GM19239 (cell line): Measurements from ENCODE around the gene FRZB.
"Not testable (repeated sequence)": the region's sequence is repeated elsewhere in the genome, so short reads cannot be mapped to it uniquely, and the experiment has no call there.

Experiments used
- DNase-seq: peaks from one replicate; pipeline ENCODE4 v3.0.0; 2011; ENCODE audit warnings: low spot score; ENCODE audit not compliant: insufficient read length
- FAIRE-seq: peaks from 2 replicates; lab custom pipeline; 2011; peaks lifted over from hg19 to GRCh38; lab: Jason Lieb, UNC

FRZB gene, protein sequence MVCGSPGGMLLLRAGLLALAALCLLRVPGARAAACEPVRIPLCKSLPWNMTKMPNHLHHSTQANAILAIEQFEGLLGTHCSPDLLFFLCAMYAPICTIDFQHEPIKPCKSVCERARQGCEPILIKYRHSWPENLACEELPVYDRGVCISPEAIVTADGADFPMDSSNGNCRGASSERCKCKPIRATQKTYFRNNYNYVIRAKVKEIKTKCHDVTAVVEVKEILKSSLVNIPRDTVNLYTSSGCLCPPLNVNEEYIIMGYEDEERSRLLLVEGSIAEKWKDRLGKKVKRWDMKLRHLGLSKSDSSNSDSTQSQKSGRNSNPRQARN

DNA sequence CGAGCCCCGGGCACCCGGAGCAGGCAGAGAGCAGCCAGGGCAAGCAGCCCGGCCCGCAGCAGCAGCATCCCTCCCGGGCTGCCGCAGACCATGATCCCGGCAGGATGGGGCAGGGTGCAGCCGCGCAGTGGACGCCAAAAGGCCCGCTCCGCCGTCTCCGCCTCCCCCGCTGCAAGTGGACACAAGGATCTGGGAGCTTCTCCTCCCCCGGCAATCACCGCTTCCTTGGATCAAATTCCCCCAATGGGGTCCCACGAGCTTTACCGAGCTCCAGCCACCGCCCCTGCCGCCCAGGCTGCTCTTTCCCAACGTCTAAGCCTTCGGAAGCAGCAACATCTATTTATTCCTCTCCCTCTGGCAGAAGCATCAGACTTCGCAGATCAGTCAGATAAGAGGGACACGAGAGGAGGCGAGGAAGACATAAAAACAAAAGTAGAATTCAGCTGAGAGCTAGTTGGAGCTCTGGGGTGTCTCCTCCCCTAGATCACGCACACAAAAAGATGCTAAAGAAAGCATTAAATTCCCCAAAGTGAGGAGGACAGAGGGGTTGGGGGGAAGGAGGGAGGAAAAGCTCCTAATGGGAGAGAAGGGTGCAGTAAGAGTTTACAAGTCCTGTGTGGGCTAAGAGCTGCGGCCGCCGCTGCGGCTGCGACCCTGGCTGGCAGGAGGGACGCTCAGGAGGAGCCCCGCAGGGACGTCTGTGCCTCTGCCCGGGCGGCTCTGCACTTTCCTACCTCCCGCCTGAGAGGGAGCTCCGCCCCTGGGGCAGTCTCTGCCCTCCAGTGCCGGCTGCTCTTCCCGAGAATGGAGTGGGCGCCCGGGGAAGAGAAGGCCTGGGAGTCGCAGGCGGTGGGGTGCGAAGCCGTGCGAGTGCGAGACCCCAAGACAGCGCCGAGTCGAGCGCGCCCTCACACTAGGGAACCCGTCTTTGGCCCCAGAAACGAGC is at the start of gene FRZB:
FRZB (minus strand) TSS at position 177 of the 946 bp plus-strand sequence; CDS start at position 92, 85 bp downstream.
- FAIRE-seq (no peak), DNase-seq (no peak)

- FAIRE-seq (no peak), DNase-seq (no peak)
Measured at GRCh38 chr2:182915369-182916326, 49.2 kb upstream of the FRZB start.

DNA sequence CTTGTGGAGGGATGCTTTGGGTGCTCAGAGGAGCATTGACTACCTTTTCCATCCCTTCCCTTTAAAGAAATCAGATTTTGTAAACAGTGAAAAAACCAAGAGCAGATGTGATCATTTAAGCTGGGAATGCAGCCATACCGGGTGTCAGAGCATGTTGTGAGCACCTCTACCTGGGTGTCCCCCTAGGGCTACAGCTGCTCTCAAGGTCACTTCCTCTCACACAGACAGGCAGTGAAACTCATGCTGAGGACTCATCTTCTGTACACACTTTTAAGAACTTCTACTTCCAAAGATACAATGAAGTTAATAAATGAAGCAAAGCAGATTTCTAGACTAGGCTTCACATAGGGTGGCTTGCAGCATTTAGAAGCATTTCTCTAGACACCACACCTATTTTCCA is 48.4 kb upstream of the FRZB start:
- no peak for FAIRE-seq
- DNase-seq = no peak

- FAIRE-seq (no peak), DNase-seq (no peak)
Measured at GRCh38 chr2:182913064-182913463, 46.6 kb upstream of the FRZB start.

DNA sequence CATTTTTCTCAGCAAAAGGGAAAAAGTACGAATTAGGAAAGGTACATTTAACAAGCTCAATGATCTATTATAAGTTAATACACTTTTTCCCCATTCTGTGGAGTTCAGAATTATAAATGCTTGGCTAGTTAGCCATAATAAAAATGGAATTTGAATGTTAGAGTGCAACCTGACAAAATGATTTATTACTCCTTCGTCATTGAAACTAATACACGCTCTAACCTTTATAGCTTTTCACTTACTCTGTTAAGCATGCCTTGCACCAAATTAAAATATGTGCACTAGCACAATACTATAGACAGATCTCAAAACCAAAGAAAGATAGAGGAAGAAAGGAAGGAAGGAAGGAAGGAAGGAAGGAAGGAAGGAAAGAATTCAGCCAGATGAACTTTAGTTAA is 46.1 kb upstream of the FRZB start:
- no peak for FAIRE-seq
- DNase-seq = no peak

DNA sequence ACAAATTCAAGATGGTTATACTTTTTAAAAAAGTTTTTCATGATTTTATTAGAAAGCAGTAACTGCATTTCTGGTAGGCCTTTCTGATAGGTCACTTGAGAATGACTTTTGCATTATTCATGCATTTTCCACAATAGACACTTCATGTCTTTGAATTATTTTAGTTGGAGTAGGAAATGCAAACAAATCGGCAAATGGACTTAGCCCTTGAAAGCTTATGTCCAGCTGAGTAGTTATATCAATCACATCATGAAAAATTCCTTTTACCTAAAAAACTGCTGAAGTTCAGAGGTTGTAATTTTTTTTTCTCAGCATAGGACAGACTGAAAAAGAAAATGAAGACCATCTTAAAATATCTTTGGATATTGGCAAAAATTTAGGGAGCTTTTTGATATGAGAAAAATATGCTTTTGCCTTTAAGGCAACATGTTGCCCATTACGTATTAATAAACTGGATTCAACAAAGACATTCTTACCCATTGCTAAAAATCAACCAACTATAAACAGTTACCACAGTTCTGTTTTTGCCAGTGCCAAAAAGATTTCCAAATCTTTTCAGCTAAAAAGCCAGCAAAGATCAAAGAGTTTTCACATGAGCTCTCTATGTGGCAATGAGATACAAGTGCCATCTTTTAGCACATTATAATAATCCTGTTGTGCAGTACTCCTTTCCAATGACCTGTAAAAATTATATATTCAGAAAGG is 45.5 kb upstream of the FRZB start:
- no peak for DNase-seq
- no peak for FAIRE-seq

- DNase-seq (no peak), FAIRE-seq (no peak)
Measured at GRCh38 chr2:182910965-182911364, 44.5 kb upstream of the FRZB start.

DNA sequence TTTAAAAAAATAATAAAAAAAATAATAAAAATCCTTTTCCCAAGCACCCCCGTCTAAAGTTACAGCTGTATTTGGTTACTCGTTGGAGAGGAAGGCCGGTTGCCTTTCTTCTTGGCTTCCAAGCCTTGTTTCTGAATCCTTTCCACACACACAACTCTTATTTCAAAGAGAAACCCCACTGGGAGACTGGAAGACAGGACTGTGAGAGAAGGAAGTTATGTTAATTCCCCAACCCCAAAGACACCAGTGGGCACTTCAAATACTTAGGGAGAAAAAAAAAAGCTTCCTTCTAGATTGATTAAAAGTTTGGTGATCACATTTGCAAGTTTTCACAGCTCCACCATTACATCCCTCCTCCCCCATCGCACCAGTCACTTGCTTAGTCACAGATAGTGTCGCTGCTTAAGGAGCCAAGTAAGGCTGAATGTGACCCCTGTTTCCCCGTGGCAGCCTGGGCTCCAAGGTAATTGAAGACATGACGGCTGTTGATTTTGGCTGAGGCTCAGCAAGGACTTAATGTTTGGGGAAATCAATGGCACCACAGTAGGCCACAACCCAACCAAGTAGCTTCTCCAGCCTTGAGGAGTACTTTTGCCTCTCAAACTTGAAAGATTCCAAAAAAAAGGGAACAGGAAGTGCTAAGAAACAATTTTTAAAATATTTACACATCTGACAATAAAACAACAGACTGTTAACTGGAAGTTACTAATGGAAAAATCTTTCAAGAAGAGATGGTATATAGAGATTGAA is 40.8 kb upstream of the FRZB start:
- FAIRE-seq (no peak), DNase-seq (no peak)

GRCh38 chr2:182906454-182906853 is 40.0 kb upstream of the FRZB start:
- DNase-seq = no peak
- peak; percentile 21 for FAIRE-seq

GRCh38 chr2:182904844-182905243 is 38.4 kb upstream of the FRZB start:
- DNase-seq (no peak), FAIRE-seq (no peak)

DNA sequence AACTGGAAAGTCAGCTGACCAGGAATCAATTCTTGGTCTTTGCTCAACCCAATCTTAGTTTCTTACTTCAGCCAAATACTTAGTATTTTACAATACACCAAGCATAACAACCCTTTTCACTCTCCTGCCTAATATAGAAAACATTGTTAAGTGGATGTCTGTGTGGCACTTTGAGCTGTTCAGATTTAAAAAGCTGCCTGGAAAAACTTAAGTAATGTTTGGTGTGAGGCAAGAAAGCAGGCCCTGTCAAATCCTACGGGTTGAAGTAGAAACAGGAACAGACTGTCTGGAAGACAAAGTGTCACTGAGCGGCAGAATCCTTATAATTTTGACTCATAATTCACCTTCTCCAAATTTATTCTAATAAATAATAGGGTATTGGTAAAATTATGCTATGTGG is 37.1 kb upstream of the FRZB start:
- FAIRE-seq (no peak), DNase-seq (no peak)

DNA sequence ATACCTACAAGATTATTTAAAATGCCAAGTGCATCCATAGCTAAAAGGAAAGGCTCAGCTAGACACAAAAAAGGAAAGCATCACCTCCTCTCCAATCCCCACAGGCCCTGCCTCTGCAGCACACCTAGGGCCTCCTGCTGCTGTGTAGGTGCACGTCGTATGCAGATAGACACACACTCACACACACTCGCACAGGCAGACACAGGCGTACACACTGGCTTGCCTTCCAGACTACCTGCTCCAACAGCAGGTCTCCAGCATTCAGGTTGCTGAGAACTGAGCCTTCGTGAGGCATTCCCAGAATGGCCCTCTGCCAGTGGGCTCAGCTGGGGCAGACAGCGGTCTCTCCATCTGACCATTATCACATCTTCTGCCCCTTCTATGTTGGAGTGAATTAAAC is 35.3 kb upstream of the FRZB start:
- no peak for DNase-seq
- FAIRE-seq = no peak

GRCh38 chr2:182898718-182899117 is 32.3 kb upstream of the FRZB start:
- no peak for FAIRE-seq
- DNase-seq = no peak

DNA sequence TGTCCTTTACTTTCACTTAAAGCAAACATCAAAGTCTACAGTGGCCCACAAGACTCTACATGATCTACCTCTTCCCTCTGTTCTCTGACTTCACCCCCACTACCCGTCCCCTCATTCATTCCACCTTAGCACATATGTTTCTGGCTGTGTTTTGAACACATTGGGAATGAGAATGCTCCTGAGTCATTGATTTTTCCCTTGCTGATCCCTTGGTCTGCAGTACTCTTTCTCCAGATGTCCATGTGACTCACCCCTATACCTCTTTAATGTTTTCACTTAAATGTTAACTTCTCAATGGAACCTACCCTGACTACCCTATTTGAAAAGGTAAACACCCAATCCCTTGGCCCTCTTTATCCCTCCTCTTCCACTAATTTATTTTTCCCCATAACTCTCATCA is 30.7 kb upstream of the FRZB start:
- FAIRE-seq (no peak), DNase-seq (no peak)

DNA sequence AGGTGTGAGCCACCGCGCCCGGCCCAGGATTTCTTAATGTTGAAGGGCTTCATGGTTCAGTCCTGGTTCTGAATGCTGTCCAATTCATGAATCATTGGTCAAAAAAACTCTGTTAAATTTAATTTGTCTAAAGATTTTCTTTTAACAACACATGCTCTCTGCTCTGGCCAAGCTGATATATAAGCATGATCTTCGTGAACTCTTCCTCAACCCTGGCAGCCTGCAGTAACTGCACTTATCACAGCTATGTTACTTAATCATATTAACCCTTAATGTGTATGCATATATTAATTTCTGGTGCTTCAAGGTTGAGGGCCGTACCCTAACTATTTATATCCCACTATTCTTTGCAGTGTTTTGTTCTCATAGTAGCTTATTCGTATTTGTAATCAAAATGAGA is 29.4 kb upstream of the FRZB start:
- DNase-seq (no peak), FAIRE-seq (no peak)

DNA sequence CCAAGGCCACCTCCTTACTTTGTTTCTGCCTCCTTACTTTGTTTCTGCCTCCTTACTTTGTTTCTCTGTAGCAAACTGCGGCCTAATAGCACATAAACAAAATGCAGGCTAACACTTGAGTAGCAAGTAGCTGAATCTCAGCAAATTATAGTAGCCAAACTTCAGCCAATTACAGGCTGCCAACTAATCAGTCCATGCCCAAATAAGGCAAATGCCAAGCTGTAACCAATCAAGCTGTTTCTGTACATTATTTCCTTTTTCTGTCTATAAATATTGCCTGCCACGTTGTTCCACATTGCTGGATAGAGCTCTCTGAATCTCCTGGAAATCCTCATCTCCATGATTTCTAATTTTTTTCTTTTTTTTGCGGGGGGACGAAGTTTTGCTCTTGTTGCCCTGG is 28.7 kb upstream of the FRZB start:
- no peak for FAIRE-seq
- no peak for DNase-seq

DNA sequence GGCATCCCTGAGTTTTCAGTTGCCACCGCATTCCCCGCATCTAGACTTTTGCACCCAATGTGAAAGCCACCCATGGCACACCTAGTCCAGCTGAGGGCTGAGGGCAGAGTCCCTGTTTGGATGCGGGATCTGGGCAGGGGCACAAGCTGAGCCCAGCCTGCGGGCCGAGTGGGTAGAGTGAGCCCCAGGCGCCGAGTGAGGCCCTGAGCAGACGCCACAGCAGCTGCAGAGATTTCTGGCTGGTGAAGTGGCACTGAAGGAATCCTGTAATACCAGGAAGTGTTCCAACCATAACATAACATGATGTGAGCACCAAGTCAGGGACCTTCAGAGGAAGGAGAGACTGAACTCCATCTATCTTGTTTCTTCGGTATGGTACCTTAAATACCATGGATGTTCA is 27.7 kb upstream of the FRZB start:
- DNase-seq (no peak), FAIRE-seq (no peak)

- FAIRE-seq (no peak), DNase-seq (no peak)
Measured at GRCh38 chr2:182893666-182894065, 27.2 kb upstream of the FRZB start.

GRCh38 chr2:182893035-182893434 is 26.6 kb upstream of the FRZB start:
- DNase-seq, FAIRE-seq: not testable (repeated sequence)
